ENCODE measurements around the gene KANSL1L. TPM values are rescaled to one million over a fixed set of nuclear protein-coding genes. Genes with fewer than 3 reads are reported as not detected.

KANSL1L gene
- polyA plus RNA-seq, 1 of the 3 experiments (the other 2 are of a cell fraction): 5.5 TPM

DNA sequence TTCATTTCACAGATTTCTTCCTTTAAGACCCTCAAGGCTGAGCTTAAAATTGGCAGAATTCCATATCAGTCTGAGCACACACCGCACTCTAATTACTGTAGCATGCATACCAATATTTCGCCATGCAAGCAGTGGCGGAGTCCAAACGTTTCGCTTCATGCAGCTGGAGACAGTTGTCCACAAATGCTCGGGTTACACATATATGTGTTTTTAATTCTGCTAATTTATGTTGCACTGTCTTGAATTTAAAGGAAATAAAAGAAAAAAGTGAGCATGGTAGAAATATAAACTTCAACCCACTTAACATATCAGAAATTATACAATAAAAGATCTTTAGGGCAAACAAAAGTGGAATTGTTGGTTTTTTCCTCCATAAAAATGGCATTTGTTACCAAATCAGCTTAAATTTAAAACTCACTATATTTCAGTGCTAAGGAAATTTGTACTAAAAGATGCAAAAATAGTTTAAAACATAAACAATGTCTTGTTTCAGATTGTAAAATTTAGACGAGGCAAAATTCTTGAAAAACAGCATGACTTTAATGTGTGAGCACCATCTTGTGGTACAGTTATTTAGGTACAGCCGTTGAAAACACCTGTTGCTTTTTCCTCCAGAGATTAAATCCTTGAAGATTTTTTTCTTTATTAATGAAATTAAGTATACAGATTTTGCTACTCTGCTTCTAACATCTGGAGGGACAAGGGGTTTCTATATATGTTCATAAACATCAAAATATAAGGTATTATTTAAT lies 24.1 kb upstream of the KANSL1L start:
- ChIA-PET POLR2A (no interaction called here), CTCF (interaction anchor here (0.5 to 2.6 kb wide), 44 partner anchors 9 to 935 kb away, joined by 3 to 30 read pairs (median 3); partner anchors contain the start of gene MAP2)
- Histone ChIP-seq H3K27ac (ENCODE audit: low read depth in 2 of 2, low read length in 1 of 2) (no peak overlapping the region), H3F3A (replicated peaks; ENCODE audit: insufficient read depth) (no peaks in the 10 kb centered on the region), H3K9me3 (no peaks in the 10 kb centered on the region), H3K4me2 (no peak overlapping the region), H3K79me2 (ENCODE audit: insufficient read depth) (no peaks in the 10 kb centered on the region), H3K4me1 (ENCODE audit: control insufficient read depth in 1 of 2, insufficient read depth in 2 of 2, low read depth in 1 of 2, low read length in 1 of 2) (peaks cover 4 to 7% of the 10 kb centered on the region in 2 experiments; a peak in 3 of 4 replicates), H3K9me2 (no peaks in the 10 kb centered on the region), H3K27me3 (ENCODE audit: insufficient read depth) (no peaks in the 10 kb centered on the region), H3K9ac (no peak overlapping the region), H3K36me3 (replicated peaks in 1 of 2; ENCODE audit: control insufficient read depth in 1 of 2, insufficient read depth in 2 of 2, low read length in 1 of 2) (no peaks in the 10 kb centered on the region), H2AFZ (ENCODE audit: low read depth) (peak overlapping the region; percentile 76), H3K4me3 (ENCODE audit: low read depth in 2 of 2, low read length in 1 of 2) (peak overlapping the region in 1 of 2 experiments; percentile 26; a peak in 1 of 4 replicates), H4K20me1 (ENCODE audit: insufficient read depth) (no peaks in the 10 kb centered on the region)
- TF ChIP-seq CHD2 (IDR thresholded peaks at IDR 0.05; ENCODE audit: low read length, partially characterized antibody): no peak
- TF ChIP-seq, protein P1, sequence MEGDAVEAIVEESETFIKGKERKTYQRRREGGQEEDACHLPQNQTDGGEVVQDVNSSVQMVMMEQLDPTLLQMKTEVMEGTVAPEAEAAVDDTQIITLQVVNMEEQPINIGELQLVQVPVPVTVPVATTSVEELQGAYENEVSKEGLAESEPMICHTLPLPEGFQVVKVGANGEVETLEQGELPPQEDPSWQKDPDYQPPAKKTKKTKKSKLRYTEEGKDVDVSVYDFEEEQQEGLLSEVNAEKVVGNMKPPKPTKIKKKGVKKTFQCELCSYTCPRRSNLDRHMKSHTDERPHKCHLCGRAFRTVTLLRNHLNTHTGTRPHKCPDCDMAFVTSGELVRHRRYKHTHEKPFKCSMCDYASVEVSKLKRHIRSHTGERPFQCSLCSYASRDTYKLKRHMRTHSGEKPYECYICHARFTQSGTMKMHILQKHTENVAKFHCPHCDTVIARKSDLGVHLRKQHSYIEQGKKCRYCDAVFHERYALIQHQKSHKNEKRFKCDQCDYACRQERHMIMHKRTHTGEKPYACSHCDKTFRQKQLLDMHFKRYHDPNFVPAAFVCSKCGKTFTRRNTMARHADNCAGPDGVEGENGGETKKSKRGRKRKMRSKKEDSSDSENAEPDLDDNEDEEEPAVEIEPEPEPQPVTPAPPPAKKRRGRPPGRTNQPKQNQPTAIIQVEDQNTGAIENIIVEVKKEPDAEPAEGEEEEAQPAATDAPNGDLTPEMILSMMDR (IDR thresholded peaks at IDR 0.05): peak; percentile 87
- TF ChIP-seq, protein P2, sequence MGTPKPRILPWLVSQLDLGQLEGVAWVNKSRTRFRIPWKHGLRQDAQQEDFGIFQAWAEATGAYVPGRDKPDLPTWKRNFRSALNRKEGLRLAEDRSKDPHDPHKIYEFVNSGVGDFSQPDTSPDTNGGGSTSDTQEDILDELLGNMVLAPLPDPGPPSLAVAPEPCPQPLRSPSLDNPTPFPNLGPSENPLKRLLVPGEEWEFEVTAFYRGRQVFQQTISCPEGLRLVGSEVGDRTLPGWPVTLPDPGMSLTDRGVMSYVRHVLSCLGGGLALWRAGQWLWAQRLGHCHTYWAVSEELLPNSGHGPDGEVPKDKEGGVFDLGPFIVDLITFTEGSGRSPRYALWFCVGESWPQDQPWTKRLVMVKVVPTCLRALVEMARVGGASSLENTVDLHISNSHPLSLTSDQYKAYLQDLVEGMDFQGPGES (IDR thresholded peaks at IDR 0.05; ENCODE audit: low read depth, low read length): no peak
- peak; percentile 91 for TF ChIP-seq RAD21 (IDR thresholded peaks at IDR 0.05; ENCODE audit: low read length)
- peak; percentile 20; the same call in 1 of the 2 replicates for TF ChIP-seq RFX5 (IDR thresholded peaks at IDR 0.05; ENCODE audit: low read length)
- peak; percentile 84 for TF ChIP-seq SMC3 (IDR thresholded peaks at IDR 0.05; ENCODE audit: low read depth, low read length)
- TF ChIP-seq, protein P3, sequence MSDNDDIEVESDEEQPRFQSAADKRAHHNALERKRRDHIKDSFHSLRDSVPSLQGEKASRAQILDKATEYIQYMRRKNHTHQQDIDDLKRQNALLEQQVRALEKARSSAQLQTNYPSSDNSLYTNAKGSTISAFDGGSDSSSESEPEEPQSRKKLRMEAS (IDR thresholded peaks at IDR 0.05; ENCODE audit: low read depth): 0 out of 2 replicates have a peak, but pooled peaks have one; percentile 13
- TF ChIP-seq FOXJ3 (CRISPR knock-in tag; IDR thresholded peaks at IDR 0.05): no peak
- no peak for TF ChIP-seq SIN3A (IDR thresholded peaks at IDR 0.05; ENCODE audit: borderline replicate concordance, low read depth, low read length)
- no peak for TF ChIP-seq GABPA (IDR thresholded peaks at IDR 0.05; ENCODE audit: low read depth)
- DNase-seq: peak; percentile 34
- 44% methylated on average over 8 of the region's 8 CpGs for WGBS (ENCODE audit: low lambda C conversion rate)

DNA sequence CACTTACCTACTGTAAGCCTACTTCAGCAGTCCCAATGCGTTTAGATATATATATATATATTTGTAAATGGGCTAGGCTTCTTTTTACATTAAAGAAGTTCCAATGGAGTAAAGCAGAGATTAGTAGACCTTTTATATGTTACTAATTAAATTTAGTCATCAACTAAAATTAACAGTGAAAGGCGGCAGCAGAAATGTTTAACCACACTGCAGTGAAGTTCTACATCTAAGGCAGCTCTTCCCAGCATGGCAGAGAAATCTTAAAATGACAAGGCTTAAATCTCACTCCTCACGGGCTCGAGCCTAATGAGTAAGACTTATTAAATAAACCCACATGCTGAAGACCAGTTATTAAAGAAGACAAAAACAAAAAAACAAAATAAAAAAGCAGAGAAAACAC lies 19.1 kb upstream of the KANSL1L start:
- no peak for DNase-seq
- Histone ChIP-seq H3K4me3 (ENCODE audit: low read depth in 2 of 2, low read length in 1 of 2) (no peak overlapping the region), H3K4me1 (ENCODE audit: control insufficient read depth in 1 of 2, insufficient read depth in 2 of 2, low read depth in 1 of 2, low read length in 1 of 2) (peaks cover 0 to 4% of the 10 kb centered on the region in 2 experiments; a peak in 2 of 4 replicates), H3K4me2 (no peak overlapping the region), H3K27me3 (ENCODE audit: insufficient read depth) (no peaks in the 10 kb centered on the region), H3K9me3 (no peaks in the 10 kb centered on the region), H3K79me2 (ENCODE audit: insufficient read depth) (no peaks in the 10 kb centered on the region), H3K27ac (ENCODE audit: low read depth in 2 of 2, low read length in 1 of 2) (no peak overlapping the region), H4K20me1 (ENCODE audit: insufficient read depth) (no peaks in the 10 kb centered on the region), H3F3A (replicated peaks; ENCODE audit: insufficient read depth) (no peaks in the 10 kb centered on the region), H3K36me3 (replicated peaks in 1 of 2; ENCODE audit: control insufficient read depth in 1 of 2, insufficient read depth in 2 of 2, low read length in 1 of 2) (no peaks in the 10 kb centered on the region), H2AFZ (ENCODE audit: low read depth) (no peak overlapping the region), H3K9me2 (no peaks in the 10 kb centered on the region; the same call in 1 of the 2 replicates), H3K9ac (no peak overlapping the region)
- WGBS (ENCODE audit: low lambda C conversion rate): 84% methylated on average over 4 of the region's 4 CpGs
- TF ChIP-seq CHD2 (IDR thresholded peaks at IDR 0.05; ENCODE audit: low read length, partially characterized antibody): no peak
- TF ChIP-seq, protein P4, sequence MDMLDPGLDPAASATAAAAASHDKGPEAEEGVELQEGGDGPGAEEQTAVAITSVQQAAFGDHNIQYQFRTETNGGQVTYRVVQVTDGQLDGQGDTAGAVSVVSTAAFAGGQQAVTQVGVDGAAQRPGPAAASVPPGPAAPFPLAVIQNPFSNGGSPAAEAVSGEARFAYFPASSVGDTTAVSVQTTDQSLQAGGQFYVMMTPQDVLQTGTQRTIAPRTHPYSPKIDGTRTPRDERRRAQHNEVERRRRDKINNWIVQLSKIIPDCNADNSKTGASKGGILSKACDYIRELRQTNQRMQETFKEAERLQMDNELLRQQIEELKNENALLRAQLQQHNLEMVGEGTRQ (IDR thresholded peaks at IDR 0.05; ENCODE audit: borderline replicate concordance, low read depth, low read length): no peak
- CTCF ChIA-PET: interaction anchor here (1.0 to 1.5 kb wide), 4 partner anchors 9 to 855 kb away, joined by 3 to 5 read pairs (median 4); no protein-coding TSS in a partner anchor
- POLR2A ChIA-PET: no interaction called here
